KBM-7 (cell line): ENCODE data around the gene PRF1.
A peak's percentile ranks its signal among the peaks of the same experiment; 100 is the strongest.
"Not testable (repeated sequence)": the region's sequence is repeated elsewhere in the genome, so short reads cannot be mapped to it uniquely, and the experiment has no call there.

Experiments
- DNase-seq: peaks from one replicate; pipeline ENCODE4 v3.0.0-alpha.2; 2015
- in situ Hi-C: fragments of 300-500 bp; cut with MboI; formaldehyde crosslinking; loops from 2 replicates; pipeline ENCODE4 v1.14.3; 2020; ENCODE audit warnings: low sequenced_read_pairs, low pct_unique_long_range_greater_than_20kb, mixed read lengths

Gene PRF1

GRCh38 chr10:70619271-70620019, 16.9 kb upstream of the PRF1 start:
- in situ Hi-C loops, result no loop called here
- peak; percentile 57 for DNase-seq

- no peak for DNase-seq
- in situ Hi-C loops, result no loop called here
Measured at GRCh38 chr10:70618663-70619062, 16.1 kb upstream of the PRF1 start.

GRCh38 chr10:70617798-70618568, 15.4 kb upstream of the PRF1 start:
- in situ Hi-C loops, result no loop called here
- no peak for DNase-seq

GRCh38 chr10:70616761-70617160, 14.2 kb upstream of the PRF1 start:
- DNase-seq, result no peak
- in situ Hi-C loops, result no loop called here

- in situ Hi-C loops, result no loop called here
- peak; percentile 66 for DNase-seq
Measured at GRCh38 chr10:70615784-70616522, 13.4 kb upstream of the PRF1 start.

GRCh38 chr10:70615211-70615610, 12.7 kb upstream of the PRF1 start:
- in situ Hi-C loops, result no loop called here

GRCh38 chr10:70614364-70614763, 11.8 kb upstream of the PRF1 start:
- in situ Hi-C loops, DNase-seq: not testable (repeated sequence)

More at GRCh38 chr10:70615211-70615610, 12.7 kb upstream of the PRF1 start:
- no peak for DNase-seq

GRCh38 chr10:70613941-70614340, 11.4 kb upstream of the PRF1 start:
- in situ Hi-C loops, result no loop called here
- no peak for DNase-seq

GRCh38 chr10:70607936-70608335, 5.4 kb upstream of the PRF1 start:
- DNase-seq, result no peak
- in situ Hi-C loops, result no loop called here

- in situ Hi-C loops, result no loop called here
- DNase-seq, result peak; percentile 76
Measured at GRCh38 chr10:70605161-70605560, 2.6 kb upstream of the PRF1 start.

GRCh38 chr10:70604106-70604505, 1.6 kb upstream of the PRF1 start:
- DNase-seq, result no peak
- in situ Hi-C loops, result no loop called here

- DNase-seq, result no peak
Measured at GRCh38 chr10:70603449-70603801, 884 bp upstream of the PRF1 start.

GRCh38 chr10:70601746-70602145, 795 bp downstream of the PRF1 start:
- in situ Hi-C loops, result no loop called here

More at GRCh38 chr10:70603449-70603801, 884 bp upstream of the PRF1 start:
- in situ Hi-C loops, result no loop called here

GRCh38 chr10:70600512-70601395, 1.8 kb downstream of the PRF1 start:
- DNase-seq, result no peak
- in situ Hi-C loops, result no loop called here

More at GRCh38 chr10:70601746-70602145, 795 bp downstream of the PRF1 start:
- no peak for DNase-seq

- DNase-seq, result no peak
- in situ Hi-C loops, result no loop called here
Measured at GRCh38 chr10:70599791-70600190, 2.8 kb downstream of the PRF1 start.

GRCh38 chr10:70599319-70599718, 3.2 kb downstream of the PRF1 start:
- in situ Hi-C loops, result no loop called here
- DNase-seq, result no peak

- no peak for DNase-seq
- in situ Hi-C loops, result no loop called here
Measured at GRCh38 chr10:70598857-70599295, 3.7 kb downstream of the PRF1 start.

GRCh38 chr10:70597856-70598815, 4.4 kb downstream of the PRF1 start:
- DNase-seq, result no peak
- in situ Hi-C loops, result no loop called here
